IPS-18a (cell line): Measurements from ENCODE around the gene PRKACA.

ENCODE experiments used
- H3K27ac ChIP-seq: one replicate; pipeline ENCODE4 v1.5.1; 2013; ENCODE audit warnings: low read length
- H3K27me3 ChIP-seq: one replicate; pipeline ENCODE4 v1.6.1; 2013; ENCODE audit warnings: mild to moderate bottlenecking, low read length; ENCODE audit not compliant: control insufficient read depth, insufficient read depth
- H3K36me3 ChIP-seq: one replicate; pipeline ENCODE4 v1.6.1; 2013; ENCODE audit warnings: low read depth, low read length; ENCODE audit not compliant: control insufficient read depth
- H3K4me1 ChIP-seq: one replicate; pipeline ENCODE4 v1.6.1; 2013; ENCODE audit warnings: low read depth, low read length; ENCODE audit not compliant: control insufficient read depth
- H3K4me3 ChIP-seq: one replicate; pipeline ENCODE4 v1.5.1; 2013; ENCODE audit warnings: low read length
- H3K9ac ChIP-seq: one replicate; pipeline ENCODE4 v1.6.1; 2013; ENCODE audit warnings: mild to moderate bottlenecking, low read length, moderate library complexity
- H3K9me3 ChIP-seq: one replicate; pipeline ENCODE4 v1.6.1; 2013; ENCODE audit warnings: low read depth, low read length; ENCODE audit not compliant: control insufficient read depth

Gene PRKACA

DNA sequence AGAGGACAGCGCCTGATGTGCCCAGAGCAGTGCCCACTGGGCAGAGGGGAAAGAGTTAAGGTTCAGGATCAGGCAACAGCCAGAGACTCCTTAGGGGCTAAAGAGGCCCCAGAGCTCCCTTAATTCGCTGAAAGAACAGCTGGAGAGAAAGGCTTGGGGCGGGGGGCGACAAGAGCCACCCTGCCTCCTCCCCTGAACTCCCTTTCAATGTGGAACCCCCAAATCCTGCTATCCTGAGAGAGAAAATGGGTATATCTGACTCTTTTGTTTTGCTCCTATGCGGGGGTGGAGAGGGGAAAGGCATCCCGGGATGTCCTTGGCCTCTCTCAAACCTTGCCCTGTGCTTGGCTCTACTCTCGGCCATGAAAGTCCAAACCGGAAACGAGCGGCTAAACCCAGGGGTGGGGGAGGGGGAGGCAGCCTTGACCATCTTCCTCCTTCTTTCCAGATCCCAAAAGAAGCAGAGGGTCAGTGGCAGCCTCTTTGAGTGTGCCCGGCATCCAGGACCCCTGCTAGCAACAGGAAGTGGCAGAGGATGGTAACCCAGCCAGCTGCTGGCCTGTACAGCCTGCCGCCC, 4.7 kb downstream of the PRKACA start:
- no peak overlapping the region for H3K9ac ChIP-seq
- no peaks in the 10 kb centered on the region for H3K9me3 ChIP-seq
- H3K27ac ChIP-seq, result no peak overlapping the region
- no peaks in the 10 kb centered on the region for H3K36me3 ChIP-seq
- peaks cover 11% of the 10 kb centered on the region for H3K4me1 ChIP-seq
- H3K27me3 ChIP-seq, result no peaks in the 10 kb centered on the region
- no peak overlapping the region for H3K4me3 ChIP-seq

GRCh38 chr19:14112051-14112808, 5.3 kb downstream of the PRKACA start:
- Histone ChIP-seq H3K9ac (no peak overlapping the region), H3K4me1 (peaks cover 11% of the 10 kb centered on the region), H3K27me3 (no peaks in the 10 kb centered on the region), H3K9me3 (no peaks in the 10 kb centered on the region), H3K4me3 (no peak overlapping the region), H3K27ac (no peak overlapping the region), H3K36me3 (no peaks in the 10 kb centered on the region)

- Histone ChIP-seq H3K27me3 (no peaks in the 10 kb centered on the region), H3K36me3 (no peaks in the 10 kb centered on the region), H3K9me3 (no peaks in the 10 kb centered on the region), H3K9ac (no peak overlapping the region), H3K4me1 (peaks cover 11% of the 10 kb centered on the region), H3K27ac (no peak overlapping the region), H3K4me3 (no peak overlapping the region)
These were observed 6.1 kb downstream of the PRKACA start for GRCh38 chr19:14111486-14111885.

DNA sequence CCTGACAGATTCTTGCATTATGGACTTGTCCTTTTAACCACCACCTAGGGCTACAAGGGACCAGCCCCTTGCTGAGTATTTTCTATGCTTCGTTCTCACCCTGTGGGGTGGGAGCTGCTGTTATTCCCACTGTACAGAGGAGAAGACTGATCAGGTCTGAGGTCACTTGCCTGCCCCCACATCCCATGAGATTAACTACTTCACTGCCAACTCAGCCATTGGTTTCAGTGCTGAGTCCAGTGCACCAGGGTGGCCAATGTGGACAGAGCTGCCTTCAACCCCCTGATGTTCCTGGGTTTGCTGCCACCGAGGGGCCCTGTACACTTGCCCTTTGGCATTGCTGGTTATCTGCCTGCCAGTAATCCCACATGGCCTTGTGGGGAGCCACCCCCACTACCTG, 6.9 kb downstream of the PRKACA start:
- peaks cover 11% of the 10 kb centered on the region for H3K4me1 ChIP-seq
- H3K4me3 ChIP-seq, result no peak overlapping the region
- no peaks in the 10 kb centered on the region for H3K36me3 ChIP-seq
- no peak overlapping the region for H3K9ac ChIP-seq
- H3K27me3 ChIP-seq, result no peaks in the 10 kb centered on the region
- H3K27ac ChIP-seq, result no peak overlapping the region
- no peaks in the 10 kb centered on the region for H3K9me3 ChIP-seq

- H3K9ac ChIP-seq, result no peak overlapping the region
- no peaks in the 10 kb centered on the region for H3K36me3 ChIP-seq
- no peaks in the 10 kb centered on the region for H3K9me3 ChIP-seq
- peaks cover 6% of the 10 kb centered on the region for H3K4me1 ChIP-seq
- H3K27me3 ChIP-seq, result no peaks in the 10 kb centered on the region
- no peak overlapping the region for H3K4me3 ChIP-seq
- H3K27ac ChIP-seq, result no peak overlapping the region
These were observed 9.7 kb downstream of the PRKACA start for GRCh38 chr19:14107581-14108461.

DNA sequence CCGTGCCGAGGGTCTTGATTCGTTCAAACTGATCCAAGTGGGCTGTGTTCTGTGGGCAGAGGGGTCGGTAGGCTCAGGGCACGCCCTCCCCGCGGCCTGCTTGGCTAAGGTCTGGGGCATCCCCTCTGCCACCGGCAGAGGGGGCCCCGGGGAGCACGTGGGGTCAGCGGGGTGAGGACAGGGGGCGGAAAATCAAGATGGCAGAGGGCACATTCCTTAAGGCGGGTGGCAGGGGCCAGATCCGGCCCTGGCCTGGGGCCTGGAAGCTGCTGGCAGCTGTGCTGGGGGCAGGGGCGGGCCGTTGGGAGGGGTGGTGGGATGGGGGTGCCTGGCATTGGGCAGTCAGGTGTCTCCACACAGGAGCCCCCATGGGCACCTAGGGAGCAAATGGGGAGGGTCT, 10.7 kb downstream of the PRKACA start:
- H3K27ac ChIP-seq, result no peak overlapping the region
- H3K9ac ChIP-seq, result no peak overlapping the region
- H3K9me3 ChIP-seq, result no peaks in the 10 kb centered on the region
- no peaks in the 10 kb centered on the region for H3K4me1 ChIP-seq
- no peaks in the 10 kb centered on the region for H3K36me3 ChIP-seq
- H3K4me3 ChIP-seq, result no peak overlapping the region
- H3K27me3 ChIP-seq, result no peaks in the 10 kb centered on the region

DNA sequence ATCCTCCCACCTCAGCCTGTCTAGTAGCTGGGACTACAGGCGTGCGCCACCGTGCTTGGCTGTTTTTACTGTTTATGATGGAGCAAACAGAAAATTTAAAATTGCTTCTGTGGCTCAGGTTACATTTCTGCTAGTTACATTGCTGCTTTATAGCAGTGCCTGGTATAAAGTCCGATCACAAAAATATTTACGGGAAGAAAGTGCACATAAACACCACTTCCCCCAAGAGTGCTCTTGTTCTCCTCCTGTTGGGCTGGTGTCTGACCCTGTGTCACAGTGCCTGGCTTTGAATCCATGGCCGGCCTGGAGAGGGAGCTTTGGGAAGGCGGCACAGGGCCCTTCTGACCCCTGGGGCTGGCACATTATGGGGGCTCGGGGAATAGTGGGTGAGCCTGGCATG, 11.9 kb downstream of the PRKACA start:
- no peaks in the 10 kb centered on the region for H3K4me1 ChIP-seq
- peaks cover 3% of the 10 kb centered on the region for H3K36me3 ChIP-seq
- no peak overlapping the region for H3K27ac ChIP-seq
- no peak overlapping the region for H3K9ac ChIP-seq
- no peak overlapping the region for H3K4me3 ChIP-seq
- H3K27me3 ChIP-seq, result no peaks in the 10 kb centered on the region
- no peaks in the 10 kb centered on the region for H3K9me3 ChIP-seq

DNA sequence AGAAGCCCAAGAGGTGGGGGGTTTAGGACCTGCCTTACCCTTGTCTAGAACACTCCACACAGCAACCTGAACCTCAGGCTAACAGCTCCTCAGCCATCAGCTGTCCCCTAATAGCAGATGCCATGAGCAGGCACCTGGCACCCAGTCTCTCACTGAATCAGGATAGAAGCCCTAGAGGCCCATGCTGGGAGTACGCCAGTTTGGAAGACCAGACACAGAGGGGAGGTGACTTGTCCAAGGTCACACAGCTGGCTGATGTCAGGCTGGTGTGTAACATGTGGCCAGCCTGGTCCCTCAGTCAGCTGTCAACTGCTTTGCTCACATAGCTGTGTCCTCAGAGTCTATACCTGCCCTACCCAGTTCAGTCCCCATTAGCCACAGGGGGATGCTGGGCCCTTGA, 14.3 kb downstream of the PRKACA start:
- Histone ChIP-seq H3K9ac (no peak overlapping the region), H3K27ac (no peak overlapping the region), H3K36me3 (peaks cover 3% of the 10 kb centered on the region)

DNA sequence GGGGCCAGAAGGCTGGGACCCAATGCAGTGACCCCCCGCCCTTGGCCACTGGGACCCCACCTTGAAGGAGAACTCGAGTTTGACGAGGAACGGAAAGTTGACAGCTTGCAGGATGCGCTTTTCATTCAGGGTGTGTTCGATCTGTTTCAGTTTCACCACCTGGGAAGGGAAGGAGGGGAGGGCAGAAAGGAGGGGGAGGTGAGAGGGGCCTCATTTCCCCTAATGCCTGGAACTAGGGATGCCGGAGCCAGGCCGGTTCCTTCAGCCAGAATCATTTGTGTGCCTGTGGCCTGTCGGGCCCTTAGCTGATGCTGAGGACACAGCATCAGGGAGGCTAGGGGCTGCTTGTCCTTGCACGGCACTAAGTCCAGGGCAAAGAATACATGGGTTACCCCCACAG, 14.8 kb downstream of the PRKACA start:
- no peaks in the 10 kb centered on the region for H3K27me3 ChIP-seq
- H3K9me3 ChIP-seq, result no peaks in the 10 kb centered on the region
- no peak overlapping the region for H3K4me3 ChIP-seq
- H3K4me1 ChIP-seq, result no peaks in the 10 kb centered on the region
- peaks cover 3% of the 10 kb centered on the region for H3K36me3 ChIP-seq
- no peak overlapping the region for H3K27ac ChIP-seq
- H3K9ac ChIP-seq, result no peak overlapping the region

More for the DNA sequence above, 14.3 kb downstream of the PRKACA start:
- H3K4me1 ChIP-seq, result no peaks in the 10 kb centered on the region
- no peak overlapping the region for H3K4me3 ChIP-seq
- H3K27me3 ChIP-seq, result no peaks in the 10 kb centered on the region
- no peaks in the 10 kb centered on the region for H3K9me3 ChIP-seq

- no peak overlapping the region for H3K27ac ChIP-seq
- no peaks in the 10 kb centered on the region for H3K9me3 ChIP-seq
- H3K36me3 ChIP-seq, result peaks cover 3% of the 10 kb centered on the region
- H3K9ac ChIP-seq, result no peak overlapping the region
- H3K27me3 ChIP-seq, result no peaks in the 10 kb centered on the region
- H3K4me3 ChIP-seq, result no peak overlapping the region
- no peaks in the 10 kb centered on the region for H3K4me1 ChIP-seq
These were observed 15.4 kb downstream of the PRKACA start for GRCh38 chr19:14102102-14102696.

GRCh38 chr19:14101003-14101545, 16.5 kb downstream of the PRKACA start:
- Histone ChIP-seq H3K9ac (no peak overlapping the region), H3K36me3 (peaks cover 6% of the 10 kb centered on the region), H3K27ac (no peak overlapping the region), H3K27me3 (no peaks in the 10 kb centered on the region), H3K9me3 (no peaks in the 10 kb centered on the region), H3K4me3 (no peak overlapping the region), H3K4me1 (no peaks in the 10 kb centered on the region)
